Mesothelial cell of epicardium (in vitro differentiated cells): ENCODE data around the gene FAM241B. TPM values are rescaled to one million over a fixed set of nuclear protein-coding genes. Genes with fewer than 3 reads are reported as not detected.

Experiments used
- DNase-seq, 2 experiments: peaks; one replicate each; pipeline ENCODE4 v3.0.0; 2021; ENCODE audit warnings: low spot score in 2 of 2; ENCODE audit not compliant: unreplicated experiment in 2 of 2
- H3K27ac Mint-ChIP-seq: 2 replicates; pipeline ENCODE4 v1.8.0; 2021; ENCODE audit warnings: mixed read lengths
- H3K27me3 Mint-ChIP-seq: 2 replicates; pipeline ENCODE4 v1.8.0; 2021; ENCODE audit warnings: low read depth, mixed read lengths
- H3K36me3 Mint-ChIP-seq: 2 replicates; pipeline ENCODE4 v1.8.0; 2021; ENCODE audit warnings: mixed read lengths
- H3K4me1 Mint-ChIP-seq: 2 replicates; pipeline ENCODE4 v1.8.0; 2021; ENCODE audit warnings: mixed read lengths
- H3K4me3 Mint-ChIP-seq: 2 replicates; pipeline ENCODE4 v1.8.0; 2021; ENCODE audit warnings: mild to moderate bottlenecking, moderate library complexity, mixed read lengths
- H3K9me3 Mint-ChIP-seq: 2 replicates; pipeline ENCODE4 v1.8.0; 2021; ENCODE audit warnings: mixed read lengths
- CTCF ChIP-seq: fragments of 200-600 bp; sonication (generic); IDR thresholded peaks from one replicate; pipeline ENCODE4 v1.5.0; 2021; ENCODE audit warnings: antibody characterized with exemption; ENCODE audit not compliant: unreplicated experiment
- total RNA-seq: library from RNA; stranded (reverse); gene quantifications from 3 replicates; pipeline ENCODE4 v1.2.1, GENCODE V29; 2021

The FAM241B gene
- total RNA-seq, 1 donor from 2014 or later, result 20.1 TPM

DNA sequence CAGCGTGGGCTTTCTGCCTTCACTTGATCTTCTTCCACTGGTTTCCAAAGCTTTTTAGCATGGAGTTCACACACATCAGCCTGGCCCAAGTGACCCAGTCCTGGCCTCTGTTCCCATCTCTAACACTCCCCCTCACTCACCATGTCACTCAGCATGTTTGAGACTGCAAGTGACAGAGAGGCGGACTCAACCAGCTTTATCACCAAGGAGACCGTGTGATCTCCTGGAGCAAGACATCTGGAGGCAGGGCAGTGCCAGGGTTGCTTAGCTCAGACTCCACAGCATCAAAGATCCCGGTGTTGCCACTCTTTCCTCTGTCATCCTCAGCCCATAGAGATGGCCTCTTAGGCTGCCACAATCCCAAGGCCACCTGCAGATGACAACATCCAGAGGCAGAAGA is 39.4 kb downstream of the FAM241B start:
- no peaks in the 10 kb centered on the region for H3K9me3 Mint-ChIP-seq

GRCh38 chr10:69673521-69673920 is 43.5 kb downstream of the FAM241B start:
- Mint-ChIP-seq H3K9me3 (no peaks in the 10 kb centered on the region), H3K36me3 (no peaks in the 10 kb centered on the region), H3K27ac (no peak overlapping the region), H3K27me3 (peaks cover 45% of the 10 kb centered on the region), H3K4me1 (peaks cover 7% of the 10 kb centered on the region), H3K4me3 (no peak overlapping the region)
- no peak for DNase-seq
- no peak for TF ChIP-seq CTCF

More for the DNA sequence above, 39.4 kb downstream of the FAM241B start:
- Mint-ChIP-seq H3K36me3 (no peaks in the 10 kb centered on the region), H3K27me3 (peaks cover 59% of the 10 kb centered on the region), H3K4me3 (no peak overlapping the region), H3K27ac (no peak overlapping the region), H3K4me1 (no peaks in the 10 kb centered on the region)
- no peak for DNase-seq
- TF ChIP-seq CTCF, result no peak

GRCh38 chr10:69674786-69675185 is 44.7 kb downstream of the FAM241B start:
- Mint-ChIP-seq H3K36me3 (no peaks in the 10 kb centered on the region), H3K4me1 (peaks cover 12% of the 10 kb centered on the region), H3K27me3 (peaks cover 37% of the 10 kb centered on the region), H3K27ac (no peak overlapping the region), H3K4me3 (no peak overlapping the region), H3K9me3 (no peaks in the 10 kb centered on the region)
- no peak for DNase-seq
- TF ChIP-seq CTCF, result no peak

DNA sequence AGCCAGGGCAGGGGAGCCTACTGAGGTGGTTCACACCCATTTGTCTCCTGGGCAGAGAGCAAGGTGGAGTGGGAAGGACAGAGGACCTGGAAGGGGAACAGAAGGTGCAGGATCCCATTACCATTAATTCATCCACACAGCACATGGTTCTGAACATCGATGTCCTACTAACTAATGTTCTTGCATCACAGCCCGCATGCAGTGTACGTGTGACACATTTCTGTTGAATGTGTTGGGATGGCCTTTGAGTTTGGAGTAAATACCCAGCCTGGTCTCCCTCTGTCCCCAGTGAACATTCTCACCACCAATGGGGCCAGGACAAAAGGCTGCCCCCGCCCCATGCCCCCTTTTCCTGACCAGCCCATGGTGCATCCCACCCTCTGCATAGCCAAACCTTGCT is 46.3 kb downstream of the FAM241B start:
- H3K36me3 Mint-ChIP-seq, result no peaks in the 10 kb centered on the region
- no peak for DNase-seq
- TF ChIP-seq CTCF, result no peak
- H3K27me3 Mint-ChIP-seq, result peaks cover 29% of the 10 kb centered on the region
- H3K9me3 Mint-ChIP-seq, result no peaks in the 10 kb centered on the region
- H3K4me1 Mint-ChIP-seq, result peaks cover 15% of the 10 kb centered on the region
- H3K4me3 Mint-ChIP-seq, result no peak overlapping the region
- no peak overlapping the region for H3K27ac Mint-ChIP-seq

DNA sequence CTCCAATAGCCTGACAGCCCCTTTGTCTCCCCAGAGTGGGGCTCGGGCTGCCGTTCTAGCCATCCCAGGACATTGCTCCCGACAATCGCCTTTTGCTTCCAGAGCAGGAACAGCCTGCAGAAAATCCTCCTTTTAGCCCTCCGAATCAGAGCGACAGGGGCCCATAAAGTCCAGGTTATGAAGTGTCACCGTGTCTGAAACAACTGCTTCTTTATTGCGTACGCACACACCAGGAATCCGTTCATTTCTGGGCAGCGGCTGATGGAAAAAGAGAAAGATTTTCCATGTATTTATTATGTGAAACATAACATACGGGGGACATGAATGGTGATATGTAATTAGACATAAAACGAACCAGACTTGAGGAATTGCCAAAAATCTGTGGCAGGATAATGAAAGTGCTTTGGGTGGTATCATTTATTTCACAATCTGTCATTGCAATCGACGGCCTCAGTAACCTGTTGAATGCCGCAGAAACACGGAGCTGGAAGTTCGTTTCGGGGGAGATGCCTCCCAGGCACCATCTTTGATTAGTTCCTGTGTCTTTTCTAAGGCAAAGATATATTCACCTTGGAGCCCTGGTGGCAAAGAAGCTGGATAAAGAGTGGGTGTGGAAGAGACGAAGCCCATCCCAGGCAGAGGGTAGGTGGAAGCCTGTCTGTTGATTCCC is 48.1 kb downstream of the FAM241B start:
- TF ChIP-seq CTCF, result no peak
- H3K4me1 Mint-ChIP-seq, result peaks cover 15% of the 10 kb centered on the region
- no peaks in the 10 kb centered on the region for H3K36me3 Mint-ChIP-seq
- H3K9me3 Mint-ChIP-seq, result no peaks in the 10 kb centered on the region
- H3K4me3 Mint-ChIP-seq, result no peak overlapping the region
- peak overlapping the region; percentile 64 for H3K27ac Mint-ChIP-seq
- peaks cover 21% of the 10 kb centered on the region for H3K27me3 Mint-ChIP-seq
- DNase-seq, result no peak
